ENCODE results near the gene IRAG1.
"Not testable (repeated sequence)": the region's sequence is repeated elsewhere in the genome, so short reads cannot be mapped to it uniquely, and the experiment has no call there.

IRAG1 gene

GRCh38 chr11:10708131-10708530 lies 14.6 kb upstream of the IRAG1 start:
- no peak for DNase-seq

DNA sequence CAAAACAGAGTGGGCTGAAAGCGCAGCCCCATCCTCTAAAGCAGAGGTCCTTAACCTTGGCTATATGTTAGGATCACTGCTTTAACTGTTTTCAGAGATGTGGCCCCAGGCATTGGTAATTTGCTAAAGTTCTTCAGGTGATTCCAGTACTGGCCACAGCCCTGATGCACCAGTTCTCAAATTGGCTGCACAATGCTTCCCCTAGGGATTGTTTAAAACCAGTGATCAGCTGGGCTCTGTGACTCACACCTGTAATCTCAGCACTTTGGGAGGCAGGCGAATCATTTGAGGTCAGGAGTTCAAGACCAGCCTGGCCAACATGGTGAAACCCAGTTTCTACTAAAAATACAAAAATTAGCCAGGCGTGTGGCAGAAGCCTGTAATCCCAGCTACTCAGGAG lies 8.4 kb upstream of the IRAG1 start:
- no peak for DNase-seq

- no peak for DNase-seq
Measured at GRCh38 chr11:10699072-10699471, 5.5 kb upstream of the IRAG1 start.

DNA sequence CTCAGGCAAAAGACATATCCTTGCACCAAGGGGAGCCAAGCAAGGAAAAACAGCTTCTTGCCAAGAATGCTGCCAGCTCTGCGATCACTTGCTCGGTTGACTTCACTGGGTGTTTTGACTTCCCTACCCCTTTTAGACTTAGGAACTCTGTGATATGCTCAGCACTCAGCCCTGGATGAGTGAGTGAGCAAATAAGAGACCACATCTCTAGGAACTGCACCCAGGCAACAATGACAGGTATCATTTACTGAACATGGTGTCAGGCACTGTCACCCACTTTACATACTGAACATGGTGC lies 3.7 kb upstream of the IRAG1 start:
- DNase-seq, result no peak

- no peak for DNase-seq
Measured at GRCh38 chr11:10696468-10697322, 3.1 kb upstream of the IRAG1 start.

DNA sequence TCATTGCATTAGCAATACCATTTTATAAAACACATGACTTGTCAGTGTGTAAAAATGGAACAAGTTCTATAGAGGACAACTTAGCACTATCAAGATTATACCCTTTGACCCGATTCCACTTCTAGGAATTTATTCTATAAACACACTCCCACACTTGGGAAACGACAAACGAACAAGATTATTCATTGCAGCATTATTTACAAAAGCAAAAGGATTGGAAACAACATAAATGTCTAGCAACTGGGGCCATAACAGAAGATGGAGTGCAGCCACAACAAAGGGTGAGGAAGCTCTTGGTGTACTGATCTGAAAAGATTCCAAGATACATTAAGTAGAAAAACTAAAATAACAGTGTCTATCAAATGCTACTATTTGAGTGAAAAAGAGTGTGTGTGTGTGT lies 2.3 kb upstream of the IRAG1 start:
- DNase-seq, result no peak

DNA sequence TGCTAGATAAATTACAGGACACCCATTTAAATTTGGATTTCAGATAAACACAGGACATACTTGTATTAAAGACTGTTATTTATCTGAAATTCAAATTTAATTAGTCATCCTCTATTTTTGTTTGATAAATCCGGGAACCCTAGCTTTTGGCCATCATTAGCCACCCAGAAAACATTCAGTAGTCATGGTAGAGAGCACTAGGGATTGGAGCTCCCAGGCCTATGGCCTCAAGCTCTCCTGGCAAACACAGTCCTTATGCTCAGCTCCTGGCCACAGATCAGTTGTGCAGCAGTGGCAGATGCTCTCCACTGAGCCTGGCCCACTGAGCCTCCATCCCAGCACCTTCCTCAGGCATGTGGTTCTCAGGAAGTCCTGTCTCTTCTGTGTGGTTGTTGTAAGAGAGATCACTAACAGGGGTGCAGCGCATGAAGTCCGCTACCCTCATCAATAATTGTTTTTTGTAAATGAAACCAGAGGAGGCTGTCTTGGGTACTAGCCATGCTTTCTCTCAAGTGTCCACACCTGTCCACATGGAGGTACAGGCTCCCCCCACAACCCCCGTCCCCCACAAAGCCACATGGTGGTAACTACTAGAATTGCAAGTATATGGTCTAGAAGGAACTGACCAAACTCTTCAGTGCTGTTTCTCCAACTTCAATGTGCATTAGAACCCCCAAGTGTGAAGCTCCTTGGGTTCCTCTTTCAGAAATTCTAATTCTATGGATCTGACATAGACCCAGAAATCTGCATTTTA lies 1.1 kb upstream of the IRAG1 start:
- no peak for DNase-seq

- no peak for DNase-seq
Measured at GRCh38 chr11:10692531-10693115, 932 bp downstream of the IRAG1 start.

DNA sequence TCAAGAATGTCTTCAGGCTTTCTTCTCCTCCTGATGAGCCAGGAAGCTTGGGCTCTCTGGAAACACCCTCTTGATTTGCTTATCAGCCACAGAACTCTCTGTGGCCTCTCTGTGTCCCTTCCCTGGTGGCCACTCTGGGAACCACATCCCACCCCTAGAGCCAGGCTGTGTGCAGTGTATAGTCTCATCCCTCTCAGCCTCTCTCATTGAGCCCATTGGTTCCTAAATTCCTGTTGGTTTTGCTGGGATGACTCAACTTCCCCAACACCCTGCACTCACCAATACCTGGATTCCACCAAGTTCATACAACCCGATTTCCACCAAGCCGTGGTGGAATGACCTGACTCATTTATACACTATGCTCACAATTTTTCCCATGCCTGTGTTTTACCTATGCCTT lies 5.2 kb downstream of the IRAG1 start:
- no peak for DNase-seq

- DNase-seq, result no peak
Measured at GRCh38 chr11:10686311-10686710, 7.2 kb downstream of the IRAG1 start.

- DNase-seq, result no peak
Measured at GRCh38 chr11:10683429-10683828, 10.1 kb downstream of the IRAG1 start.

DNA sequence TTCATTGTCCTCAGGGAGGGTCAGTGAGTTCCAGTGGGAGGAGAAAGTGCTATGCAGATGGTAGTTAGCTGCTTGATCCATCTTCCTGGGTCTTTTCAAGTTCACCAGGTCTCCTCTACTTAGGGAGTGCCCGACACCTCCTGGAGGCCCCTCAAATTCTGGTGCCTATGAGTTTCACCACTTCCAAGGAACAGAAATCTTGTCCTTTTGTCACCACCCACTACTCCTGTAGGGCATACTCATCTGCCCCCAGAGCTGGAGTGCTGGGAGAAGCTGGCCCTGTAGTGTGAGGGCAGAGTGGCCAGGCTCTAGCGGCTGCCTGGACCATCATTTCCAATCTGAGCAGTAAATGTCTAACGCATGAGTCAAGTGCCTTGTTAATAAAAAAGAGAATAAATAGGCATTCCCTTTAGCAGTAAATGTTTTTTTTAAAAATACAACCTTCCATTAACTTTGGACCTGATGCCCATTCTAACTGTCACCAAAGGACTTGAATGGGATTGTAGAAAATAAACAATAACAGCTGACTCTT lies 12.5 kb downstream of the IRAG1 start:
- no peak for DNase-seq

- not testable (repeated sequence) for DNase-seq
Measured at GRCh38 chr11:10680279-10680678, 13.3 kb downstream of the IRAG1 start.

GRCh38 chr11:10679644-10680043 lies 13.9 kb downstream of the IRAG1 start:
- DNase-seq, result no peak

GRCh38 chr11:10678101-10678500 lies 15.5 kb downstream of the IRAG1 start:
- no peak for DNase-seq

- no peak for DNase-seq
Measured at GRCh38 chr11:10676919-10677318, 16.6 kb downstream of the IRAG1 start.

GRCh38 chr11:10674911-10675440 lies 18.6 kb downstream of the IRAG1 start:
- DNase-seq, result no peak

- DNase-seq, result no peak
Measured at GRCh38 chr11:10674440-10674855, 19.1 kb downstream of the IRAG1 start.

DNA sequence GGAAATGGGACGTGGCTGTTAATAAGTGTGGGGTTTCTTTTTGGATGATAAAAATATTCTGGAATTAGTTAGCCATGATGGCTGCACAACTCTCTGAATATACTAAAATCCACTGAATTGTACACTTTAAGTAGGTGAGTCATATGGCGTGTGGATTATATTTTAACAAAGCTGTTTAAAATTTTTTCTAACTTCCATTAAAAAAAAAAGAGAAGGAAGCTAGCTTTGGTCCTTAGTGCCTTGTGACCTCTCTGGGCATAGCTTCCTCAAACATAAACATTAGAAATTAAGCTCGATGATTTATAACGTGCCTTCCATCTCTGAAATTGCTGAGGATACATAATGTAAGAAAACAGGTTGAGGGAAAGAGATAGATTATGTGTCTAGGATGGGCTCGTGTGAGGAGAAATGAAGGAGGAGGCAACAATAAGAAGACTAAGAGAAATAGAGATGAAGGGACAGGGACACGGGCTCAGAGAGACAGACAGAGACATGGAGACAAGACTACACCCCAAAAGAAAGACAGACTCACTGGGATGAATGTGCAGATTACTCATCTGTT lies 20.0 kb downstream of the IRAG1 start:
- DNase-seq, result no peak

DNA sequence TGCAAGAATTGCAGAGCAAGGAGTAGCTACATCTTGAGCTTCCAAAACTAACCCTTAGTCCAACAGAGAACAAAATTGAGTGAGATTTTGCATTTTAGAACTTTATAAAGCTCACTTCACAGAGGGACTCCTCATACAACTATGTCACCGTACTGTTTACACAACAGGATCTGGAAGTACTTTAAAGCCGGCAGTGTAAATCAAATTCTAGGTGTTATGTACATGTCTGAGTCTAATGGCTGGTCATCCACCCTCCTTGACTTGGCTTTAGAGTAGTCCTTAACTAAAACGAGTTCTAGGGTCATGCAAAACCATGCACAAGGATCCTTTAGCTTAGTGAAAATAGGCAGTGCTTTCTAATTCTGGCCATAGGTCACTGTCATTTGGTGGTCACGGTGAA lies 23.5 kb downstream of the IRAG1 start:
- DNase-seq, result no peak

- DNase-seq, result no peak
Measured at GRCh38 chr11:10669258-10670033, 24.1 kb downstream of the IRAG1 start.

DNA sequence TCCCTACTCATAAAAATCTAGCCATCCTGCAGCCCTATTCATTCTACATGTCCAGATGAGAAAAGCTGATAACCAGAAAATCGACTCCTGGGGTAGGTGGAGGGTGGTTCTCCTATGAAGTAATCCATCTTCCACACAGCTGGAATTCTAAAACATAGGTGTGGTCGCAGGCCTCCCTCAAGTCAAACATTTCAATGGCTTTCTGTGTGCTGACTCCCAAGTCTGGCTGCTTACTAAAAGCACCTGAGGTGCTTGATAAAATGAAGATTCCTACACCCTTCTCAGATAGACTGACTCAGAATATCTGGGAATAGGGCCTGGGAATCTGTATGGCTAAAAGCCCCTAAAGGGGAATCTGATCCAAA lies 26.1 kb downstream of the IRAG1 start:
- no peak for DNase-seq
